HUES48 (cell line): Measurements from ENCODE around the gene GSN.

ENCODE experiments used
- H3K27ac ChIP-seq: one replicate; pipeline ENCODE4 v1.7.0; 2013; ENCODE audit warnings: low read depth, low read length, inconsistent platforms
- H3K27me3 ChIP-seq: 2 replicates; pipeline ENCODE4 v1.6.1; 2013; ENCODE audit warnings: mild to moderate bottlenecking, low read length; ENCODE audit not compliant: control insufficient read depth, insufficient read depth
- H3K36me3 ChIP-seq: 2 replicates; pipeline ENCODE4 v1.6.1; 2013; ENCODE audit warnings: low read length; ENCODE audit not compliant: control insufficient read depth, insufficient read depth
- H3K4me1 ChIP-seq: 2 replicates; pipeline ENCODE4 v1.6.1; 2013; ENCODE audit warnings: mild to moderate bottlenecking, low read length; ENCODE audit not compliant: control insufficient read depth, insufficient read depth
- H3K4me3 ChIP-seq: 2 replicates; pipeline ENCODE4 v1.5.1; 2013; ENCODE audit warnings: mild to moderate bottlenecking, low read depth, low read length
- H3K9ac ChIP-seq: 2 replicates; pipeline ENCODE4 v1.6.1; 2013; ENCODE audit warnings: mild to moderate bottlenecking, low read depth, low read length, moderate library complexity
- H3K9me3 ChIP-seq: 2 replicates; pipeline ENCODE4 v1.6.1; 2013; ENCODE audit warnings: low read length; ENCODE audit not compliant: control insufficient read depth, insufficient read depth

The GSN gene

GRCh38 chr9:121369595-121370265, 101.8 kb downstream of the GSN start, which contains the start of gene STOM:
Gene STOM (minus strand): TSS chr9:121370250. CDS start chr9:121370187, 63 bp downstream.
- Histone ChIP-seq H3K9me3 (no peaks in the 10 kb centered on the region), H3K27me3 (peaks cover 10% of the 10 kb centered on the region), H3K4me1 (peaks cover 21% of the 10 kb centered on the region), H3K4me3 (peak within 1 kb of the TSS; percentile 75), H3K36me3 (no peaks in the 10 kb centered on the region), H3K27ac (no peak within 1 kb of the TSS), H3K9ac (peak within 1 kb of the TSS; percentile 7; the same call in 1 of the 2 replicates)

- H3K27ac ChIP-seq: no peak overlapping the region
- H3K4me3 ChIP-seq: no peak overlapping the region
- H3K9ac ChIP-seq: no peak overlapping the region
- H3K27me3 ChIP-seq: peaks cover 10% of the 10 kb centered on the region
- no peaks in the 10 kb centered on the region for H3K9me3 ChIP-seq
- peaks cover 21% of the 10 kb centered on the region for H3K4me1 ChIP-seq
- H3K36me3 ChIP-seq: no peaks in the 10 kb centered on the region
These were observed 103.6 kb downstream of the GSN start for GRCh38 chr9:121371495-121372061.

- no peaks in the 10 kb centered on the region for H3K36me3 ChIP-seq
- no peak overlapping the region for H3K27ac ChIP-seq
- H3K4me1 ChIP-seq: peaks cover 16% of the 10 kb centered on the region
- peaks cover 10% of the 10 kb centered on the region for H3K27me3 ChIP-seq
- no peak overlapping the region for H3K4me3 ChIP-seq
- no peaks in the 10 kb centered on the region for H3K9me3 ChIP-seq
- H3K9ac ChIP-seq: 0 out of 2 replicates have a peak overlapping the region, but pooled peaks have one; percentile 8
These were observed 104.5 kb downstream of the GSN start for GRCh38 chr9:121372239-121373010.

GRCh38 chr9:121373011-121373729, 105.2 kb downstream of the GSN start:
- peaks cover 10% of the 10 kb centered on the region for H3K27me3 ChIP-seq
- H3K9ac ChIP-seq: 0 out of 2 replicates have a peak overlapping the region, but pooled peaks have one; percentile 8
- H3K36me3 ChIP-seq: no peaks in the 10 kb centered on the region
- H3K4me3 ChIP-seq: no peak overlapping the region
- peaks cover 8% of the 10 kb centered on the region for H3K4me1 ChIP-seq
- H3K27ac ChIP-seq: no peak overlapping the region
- H3K9me3 ChIP-seq: no peaks in the 10 kb centered on the region

- Histone ChIP-seq H3K36me3 (no peaks in the 10 kb centered on the region), H3K27ac (no peak overlapping the region), H3K27me3 (no peaks in the 10 kb centered on the region), H3K4me3 (no peak overlapping the region), H3K9ac (no peak overlapping the region), H3K9me3 (no peaks in the 10 kb centered on the region), H3K4me1 (no peaks in the 10 kb centered on the region; the same call in 1 of the 2 replicates)
These were observed 108.4 kb downstream of the GSN start for GRCh38 chr9:121376214-121376830.

GRCh38 chr9:121380846-121381245, 112.9 kb downstream of the GSN start:
- Histone ChIP-seq H3K9me3 (no peaks in the 10 kb centered on the region), H3K9ac (no peak overlapping the region), H3K4me3 (no peak overlapping the region), H3K27ac (no peak overlapping the region), H3K27me3 (no peaks in the 10 kb centered on the region), H3K4me1 (peaks cover 2% of the 10 kb centered on the region), H3K36me3 (no peaks in the 10 kb centered on the region)
